Neutrophil (primary cell): ENCODE data around the gene GALR1.

Experiments
- H3K27ac ChIP-seq: fragments of 200-600 bp; sonication (generic); 2 replicates; pipeline ENCODE4 v1.5.1; 2016; ENCODE audit warnings: mild to moderate bottlenecking, moderate library complexity
- H3K27me3 ChIP-seq: fragments of 200-600 bp; sonication (generic); 2 replicates; pipeline ENCODE4 v1.6.0; 2016; ENCODE audit warnings: mild to moderate bottlenecking
- H3K36me3 ChIP-seq: fragments of 200-600 bp; sonication (generic); 2 replicates; pipeline ENCODE4 v1.5.1; 2017
- H3K4me1 ChIP-seq, 2 experiments: fragments of 200-600 bp in 1 of 2; sonication (generic) in 1 of 2; 1 replicate in 1 of 2; 2 replicates in 1 of 2; pipeline versions ENCODE4 v1.5.1 to v1.6.1; 2013 to 2016; ENCODE audit warnings: low read depth in 1 of 2, low read length in 1 of 2, mild to moderate bottlenecking in 1 of 2, moderate library complexity in 1 of 2; ENCODE audit not compliant: control insufficient read depth in 1 of 2, insufficient read depth in 1 of 2
- H3K4me3 ChIP-seq, 2 experiments: fragments of 200-600 bp in 1 of 2; sonication (generic) in 1 of 2; 1 replicate in 1 of 2; 2 replicates in 1 of 2; pipeline ENCODE4 v1.5.1; 2013 to 2016; ENCODE audit warnings: low read depth in 1 of 2, low read length in 1 of 2, mild to moderate bottlenecking in 1 of 2, moderate library complexity in 1 of 2
- H3K9me3 ChIP-seq: fragments of 200-600 bp; sonication (generic); 2 replicates; pipeline ENCODE4 v1.5.1; 2016
- CTCF ChIP-seq: fragments of 200-600 bp; sonication (generic); IDR thresholded peaks from 2 replicates; pipeline ENCODE4 v1.5.1; 2016; ENCODE audit warnings: antibody characterized with exemption

The GALR1 gene

GRCh38 chr18:77314952-77315351 lies 65.3 kb downstream of the GALR1 start:
- Histone ChIP-seq H3K9me3 (no peaks in the 10 kb centered on the region), H3K27me3 (peaks cover 26% of the 10 kb centered on the region), H3K36me3 (no peaks in the 10 kb centered on the region), H3K4me1 (no peaks in the 10 kb centered on the region), H3K27ac (no peak overlapping the region), H3K4me3 (no peak overlapping the region)
- no peak for TF ChIP-seq CTCF

- Histone ChIP-seq H3K4me1 (no peaks in the 10 kb centered on the region), H3K9me3 (no peaks in the 10 kb centered on the region), H3K36me3 (no peaks in the 10 kb centered on the region), H3K27me3 (peaks cover 34% of the 10 kb centered on the region), H3K4me3 (no peak overlapping the region), H3K27ac (no peak overlapping the region)
- TF ChIP-seq CTCF = no peak
Measured at GRCh38 chr18:77316008-77316407, 66.4 kb downstream of the GALR1 start.

GRCh38 chr18:77316641-77317040 lies 67.0 kb downstream of the GALR1 start:
- no peak for TF ChIP-seq CTCF
- Histone ChIP-seq H3K4me3 (no peak overlapping the region), H3K9me3 (no peaks in the 10 kb centered on the region), H3K36me3 (no peaks in the 10 kb centered on the region), H3K27ac (no peak overlapping the region), H3K27me3 (peaks cover 32% of the 10 kb centered on the region), H3K4me1 (no peaks in the 10 kb centered on the region)

GRCh38 chr18:77320971-77321559 lies 71.4 kb downstream of the GALR1 start:
- H3K4me1 ChIP-seq = no peaks in the 10 kb centered on the region
- no peak for TF ChIP-seq CTCF
- no peak overlapping the region for H3K27ac ChIP-seq
- H3K9me3 ChIP-seq = no peaks in the 10 kb centered on the region
- H3K36me3 ChIP-seq = no peaks in the 10 kb centered on the region
- H3K27me3 ChIP-seq = peaks cover 32% of the 10 kb centered on the region
- no peak overlapping the region for H3K4me3 ChIP-seq

- TF ChIP-seq CTCF = no peak
- H3K9me3 ChIP-seq = no peaks in the 10 kb centered on the region
- H3K27ac ChIP-seq = no peak overlapping the region
- no peak overlapping the region for H3K4me3 ChIP-seq
- no peaks in the 10 kb centered on the region for H3K4me1 ChIP-seq
- H3K27me3 ChIP-seq = peaks cover 32% of the 10 kb centered on the region
- H3K36me3 ChIP-seq = no peaks in the 10 kb centered on the region
Measured at GRCh38 chr18:77321823-77322805, 72.5 kb downstream of the GALR1 start.
